ENCODE data around the gene SREBF2.
"Not testable (repeated sequence)": the region's sequence is repeated elsewhere in the genome, so short reads cannot be mapped to it uniquely, and the experiment has no call there.

Gene SREBF2

DNA sequence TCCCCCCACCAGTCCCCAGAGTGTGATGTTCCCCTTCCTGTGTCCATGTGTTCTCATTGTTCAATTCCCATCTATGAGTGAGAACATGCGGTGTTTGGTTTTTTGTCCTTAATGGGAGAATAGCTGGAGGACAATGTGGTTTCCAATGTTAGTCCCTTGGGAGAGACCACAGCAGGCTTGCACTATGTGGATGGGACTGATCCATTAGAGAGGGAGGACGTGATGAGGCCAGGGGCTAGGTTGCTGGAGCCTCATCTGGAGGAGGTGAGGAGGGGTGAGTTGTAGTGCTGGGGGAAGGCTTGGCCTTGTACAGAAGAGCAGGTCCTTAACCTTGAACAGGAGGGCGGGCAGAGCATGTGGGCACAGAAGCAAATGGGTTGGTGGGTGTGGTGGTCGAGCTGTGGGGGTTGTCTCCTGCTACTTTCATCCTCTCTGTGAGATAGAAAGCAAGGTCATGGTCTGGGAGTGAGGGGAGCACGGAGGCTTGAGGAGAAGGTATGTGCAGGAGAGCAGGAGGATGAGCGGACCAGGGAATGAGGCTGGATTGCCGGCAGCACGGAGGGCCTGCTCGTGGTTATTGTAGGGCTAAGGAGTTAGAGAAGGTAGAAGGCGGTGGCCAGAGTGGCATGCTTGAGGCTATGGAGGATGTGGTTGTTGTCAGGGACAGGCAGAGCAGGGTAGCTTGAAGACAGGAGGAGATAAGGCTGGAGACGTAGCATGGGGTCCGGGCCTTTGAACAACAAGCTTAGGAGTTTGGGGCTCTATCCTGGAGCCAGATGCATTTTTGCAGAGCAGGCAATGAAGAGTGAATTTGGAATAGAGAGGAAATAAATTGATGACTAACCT is 11.2 kb upstream of the SREBF2 start:
- DNase-seq = no peak

- DNase-seq = no peak
These were observed 10.4 kb upstream of the SREBF2 start for GRCh38 chr22:41822317-41823057.

GRCh38 chr22:41823797-41824196 is 9.1 kb upstream of the SREBF2 start:
- DNase-seq = no peak

GRCh38 chr22:41825376-41825775 is 7.5 kb upstream of the SREBF2 start:
- no peak for DNase-seq

GRCh38 chr22:41826021-41826420 is 6.9 kb upstream of the SREBF2 start:
- DNase-seq = no peak

DNA sequence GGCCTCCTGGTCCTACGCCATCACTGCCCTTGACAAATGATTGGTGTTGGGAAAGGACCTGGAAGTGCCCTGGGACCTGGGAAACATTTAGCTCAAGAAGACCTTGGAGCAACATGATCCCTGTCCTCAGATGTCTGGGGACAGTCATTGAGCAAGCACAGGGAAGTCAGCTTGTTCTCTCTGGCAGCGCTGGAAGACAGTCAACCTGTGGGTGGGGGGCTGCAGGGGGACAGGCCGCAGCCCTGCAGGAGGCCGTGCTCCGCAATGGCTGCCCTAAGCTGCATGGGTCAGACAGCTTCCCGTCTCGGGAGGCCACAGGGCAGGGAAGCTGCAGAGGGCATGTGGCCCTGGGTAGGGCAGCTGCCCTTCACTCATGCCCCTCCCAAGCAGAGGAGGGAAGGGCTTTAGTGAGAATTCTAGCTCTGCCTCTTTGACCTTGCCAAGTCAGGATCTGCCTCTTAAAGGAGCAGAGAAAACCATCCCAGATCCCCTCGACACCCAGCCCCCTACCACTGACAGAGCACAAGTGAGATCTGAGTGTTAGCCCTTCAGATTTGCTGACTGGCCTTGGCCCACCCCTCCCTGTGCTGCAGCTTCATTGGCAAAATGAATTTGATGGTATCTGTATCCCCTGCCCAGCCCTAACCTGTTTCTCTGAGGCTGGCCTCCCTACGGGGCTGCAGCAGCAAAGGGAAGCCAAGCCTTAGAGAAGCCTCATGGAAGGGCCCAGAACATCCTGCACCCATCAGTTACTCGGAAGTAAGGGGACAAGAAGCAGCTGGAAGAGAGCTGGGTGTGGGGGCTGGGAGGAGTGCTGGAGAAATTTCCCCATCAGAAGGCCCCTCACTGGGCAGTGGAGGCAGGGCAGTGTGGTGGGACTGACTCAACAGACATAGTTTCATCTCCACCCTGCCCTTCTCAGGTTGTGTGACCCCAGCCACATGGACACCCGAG is 6.2 kb upstream of the SREBF2 start:
- no peak for DNase-seq

- no peak for DNase-seq
These were observed 5.2 kb upstream of the SREBF2 start for GRCh38 chr22:41827671-41828070.

- no peak for DNase-seq
These were observed 4.4 kb upstream of the SREBF2 start for GRCh38 chr22:41828516-41828915.

GRCh38 chr22:41830174-41830573 is 2.7 kb upstream of the SREBF2 start:
- no peak for DNase-seq

GRCh38 chr22:41831383-41831782 is 1.5 kb upstream of the SREBF2 start:
- no peak for DNase-seq

DNA sequence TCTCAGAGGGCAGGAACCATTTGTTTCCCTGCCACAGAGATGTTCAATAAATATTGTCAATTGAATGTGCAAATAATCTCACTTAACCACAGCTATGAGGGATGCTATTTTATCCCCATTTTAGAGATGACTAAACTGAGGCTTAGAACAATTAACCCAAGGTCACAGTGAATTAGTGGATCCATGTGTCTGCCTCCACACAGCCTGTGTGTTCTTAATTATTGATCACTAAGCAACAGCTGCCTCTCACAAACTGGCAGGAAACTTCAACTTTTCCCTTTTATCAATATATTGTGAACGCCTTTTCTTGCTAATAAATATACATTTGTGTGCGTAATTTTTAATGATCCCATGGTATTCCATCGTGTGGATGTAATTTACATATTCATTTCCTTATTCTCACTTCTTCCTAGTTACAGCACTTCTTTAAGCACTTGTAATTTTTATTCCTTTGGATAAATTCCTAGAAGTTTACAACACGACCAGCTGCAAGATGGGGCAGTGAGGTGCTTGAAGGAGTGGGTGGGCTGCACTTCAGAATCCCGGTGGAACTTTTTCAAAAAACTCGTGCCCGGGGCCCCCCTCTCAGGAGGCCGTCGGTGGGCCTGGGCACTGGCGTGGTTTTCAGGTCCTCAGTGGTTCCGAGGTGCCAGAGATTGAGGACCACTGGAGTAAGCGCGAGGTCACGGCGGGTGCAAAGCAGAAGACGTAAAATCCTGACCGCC is 915 bp upstream of the SREBF2 start:
- DNase-seq = no peak

DNA sequence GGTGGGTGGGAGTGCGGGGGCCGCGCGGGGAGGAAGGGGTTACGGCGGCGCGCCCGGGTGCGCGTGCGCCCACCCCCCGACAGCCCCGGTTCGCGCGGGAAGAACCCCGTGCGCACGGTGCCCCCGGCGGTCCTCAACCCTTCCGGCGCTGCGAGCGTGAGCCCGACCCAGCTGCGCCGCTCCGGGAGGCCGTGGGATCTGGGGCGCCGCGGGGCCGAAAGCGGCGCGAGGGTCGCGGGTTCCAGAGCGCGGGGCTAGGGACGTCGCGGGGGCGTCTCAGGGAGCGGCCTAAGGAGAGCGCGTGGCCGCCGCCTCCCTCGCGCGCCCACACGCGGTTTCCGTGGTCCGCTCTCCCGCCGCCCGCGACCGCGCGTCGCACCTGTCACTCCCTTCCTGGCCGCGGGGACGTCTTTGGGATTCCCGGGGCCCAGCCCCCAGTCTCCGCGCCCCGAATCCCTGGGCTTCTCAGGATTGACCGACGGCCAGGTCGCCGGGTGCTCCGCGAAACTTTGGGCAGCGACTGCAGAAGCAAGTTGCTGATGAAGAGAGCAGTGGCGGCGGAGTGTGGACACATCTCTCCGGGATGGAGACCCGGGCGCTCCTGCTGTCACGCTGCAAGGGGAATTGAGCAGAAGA is 582 bp downstream of the SREBF2 start:
- DNase-seq = peak in 2 of 4 experiments; percentile 22 to 47

GRCh38 chr22:41834005-41834944 is 1.4 kb downstream of the SREBF2 start:
- no peak for DNase-seq

- not testable (repeated sequence) for DNase-seq
These were observed 2.6 kb downstream of the SREBF2 start for GRCh38 chr22:41835462-41835861.

DNA sequence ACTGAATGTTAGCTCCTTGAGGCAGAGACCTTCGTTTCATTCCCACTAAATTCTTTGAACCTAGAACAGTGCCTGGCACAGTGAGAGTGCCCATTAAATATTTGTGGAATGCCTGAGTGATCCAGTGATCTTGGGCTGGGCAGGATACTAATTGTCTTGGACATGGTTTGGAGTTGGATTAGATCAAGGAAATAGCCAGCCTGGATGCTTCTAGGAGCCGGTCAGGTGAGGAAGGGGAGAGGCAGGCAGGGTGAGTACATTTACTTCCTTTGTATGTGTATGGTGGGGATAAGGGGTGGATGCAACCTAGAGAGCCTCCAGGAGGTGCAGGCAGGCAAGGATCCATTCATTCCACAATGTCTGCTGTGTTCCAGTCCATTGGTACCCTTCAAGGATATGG is 3.6 kb downstream of the SREBF2 start:
- no peak for DNase-seq

DNA sequence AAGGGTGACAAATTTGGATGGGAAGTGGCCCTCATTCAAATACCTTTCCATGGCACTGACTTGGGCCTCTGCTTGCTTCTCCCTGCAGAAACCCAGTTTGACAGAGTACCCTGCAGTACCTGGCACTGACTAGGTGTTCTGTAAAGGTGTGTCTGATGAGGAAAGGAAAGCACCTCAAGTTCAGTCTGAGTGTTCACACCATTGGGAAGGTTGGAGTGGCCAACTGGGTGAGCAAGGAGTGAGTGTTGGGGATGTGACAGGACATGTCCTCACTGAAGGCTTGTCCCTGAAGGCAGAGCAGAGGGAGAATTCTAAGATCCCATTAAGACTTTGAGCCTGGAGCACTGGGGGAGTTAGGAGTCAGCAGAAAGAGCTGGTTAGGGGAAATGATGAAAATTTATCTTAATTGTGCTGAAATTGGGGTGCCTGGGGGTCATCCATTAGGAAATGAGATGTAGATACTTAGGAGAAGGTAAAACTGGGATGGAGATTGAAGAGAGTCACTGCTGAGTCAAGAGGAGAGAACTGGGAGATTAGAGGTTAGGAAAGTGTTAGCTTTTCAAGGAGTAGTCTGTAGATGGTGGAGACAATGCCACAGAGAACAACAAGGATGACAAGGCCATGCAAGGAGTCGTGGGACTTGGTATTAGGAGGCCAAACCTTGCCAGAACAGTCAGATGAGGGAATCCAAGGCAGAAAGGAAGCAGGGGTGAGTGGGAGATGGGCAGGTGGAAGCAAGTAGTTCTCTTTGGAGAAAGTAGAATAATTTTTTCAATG is 6.1 kb downstream of the SREBF2 start:
- no peak for DNase-seq

DNA sequence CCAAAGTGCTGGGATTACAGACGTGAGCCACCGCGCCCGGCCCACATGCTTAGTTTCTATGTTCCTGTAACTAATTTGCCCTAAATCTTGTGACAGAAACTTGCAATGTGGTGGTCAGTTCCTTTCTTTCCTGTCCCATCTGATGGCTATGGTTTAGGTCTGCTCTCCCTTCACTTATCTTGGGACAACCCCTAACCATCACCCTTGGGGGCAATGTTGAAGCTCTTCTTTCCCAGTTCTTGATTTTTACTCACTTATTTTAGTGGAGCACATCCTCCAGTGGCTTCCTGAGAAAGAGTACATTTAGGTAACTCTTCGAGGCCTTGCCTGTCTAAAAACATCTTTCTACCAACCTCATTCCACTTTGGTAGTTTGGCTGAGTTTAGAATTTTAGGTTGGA is 7.3 kb downstream of the SREBF2 start:
- no peak for DNase-seq

GRCh38 chr22:41841085-41841712 is 8.3 kb downstream of the SREBF2 start:
- DNase-seq = no peak

Data from activated naive CD4-positive, alpha-beta T cell (primary cell).